ENCODE data around the gene UGT1A6.

UGT1A6 gene

GRCh38 chr2:233819884-233820773 lies 127.4 kb downstream of the UGT1A6 start:
- DNase-seq (ENCODE audit: low spot score), result no peak

GRCh38 chr2:233820774-233821105 lies 128.1 kb downstream of the UGT1A6 start:
- no peak for DNase-seq (ENCODE audit: low spot score)

- DNase-seq (ENCODE audit: low spot score), result no peak
Measured at GRCh38 chr2:233821196-233821595, 128.5 kb downstream of the UGT1A6 start.

GRCh38 chr2:233821709-233822100 lies 129.0 kb downstream of the UGT1A6 start:
- DNase-seq (ENCODE audit: low spot score), result no peak

GRCh38 chr2:233822101-233822771 lies 129.5 kb downstream of the UGT1A6 start:
- no peak for DNase-seq (ENCODE audit: low spot score)
